Mesothelial cell of epicardium (in vitro differentiated cells): ENCODE results near the gene CDKL4. TPM values are rescaled to one million over a fixed set of nuclear protein-coding genes. Genes with fewer than 3 reads are reported as not detected.

Experiments used
- DNase-seq, 2 experiments: peaks; one replicate each; pipeline ENCODE4 v3.0.0; 2021; ENCODE audit warnings: low spot score in 2 of 2; ENCODE audit not compliant: unreplicated experiment in 2 of 2
- H3K27ac Mint-ChIP-seq: 2 replicates; pipeline ENCODE4 v1.8.0; 2021; ENCODE audit warnings: mixed read lengths
- H3K27me3 Mint-ChIP-seq: 2 replicates; pipeline ENCODE4 v1.8.0; 2021; ENCODE audit warnings: low read depth, mixed read lengths
- H3K36me3 Mint-ChIP-seq: 2 replicates; pipeline ENCODE4 v1.8.0; 2021; ENCODE audit warnings: mixed read lengths
- H3K4me1 Mint-ChIP-seq: 2 replicates; pipeline ENCODE4 v1.8.0; 2021; ENCODE audit warnings: mixed read lengths
- H3K4me3 Mint-ChIP-seq: 2 replicates; pipeline ENCODE4 v1.8.0; 2021; ENCODE audit warnings: mild to moderate bottlenecking, moderate library complexity, mixed read lengths
- H3K9me3 Mint-ChIP-seq: 2 replicates; pipeline ENCODE4 v1.8.0; 2021; ENCODE audit warnings: mixed read lengths
- total RNA-seq: library from RNA; stranded (reverse); gene quantifications from 3 replicates; pipeline ENCODE4 v1.2.1, GENCODE V29; 2021
- TF ChIP-seq, protein P1 (sequence below): fragments of 200-600 bp; sonication (generic); IDR thresholded peaks from one replicate; pipeline ENCODE4 v1.5.0; 2021; ENCODE audit warnings: antibody characterized with exemption; ENCODE audit not compliant: unreplicated experiment

The CDKL4 gene
- total RNA-seq, 1 donor from 2014 or later: 1.5 TPM

DNA sequence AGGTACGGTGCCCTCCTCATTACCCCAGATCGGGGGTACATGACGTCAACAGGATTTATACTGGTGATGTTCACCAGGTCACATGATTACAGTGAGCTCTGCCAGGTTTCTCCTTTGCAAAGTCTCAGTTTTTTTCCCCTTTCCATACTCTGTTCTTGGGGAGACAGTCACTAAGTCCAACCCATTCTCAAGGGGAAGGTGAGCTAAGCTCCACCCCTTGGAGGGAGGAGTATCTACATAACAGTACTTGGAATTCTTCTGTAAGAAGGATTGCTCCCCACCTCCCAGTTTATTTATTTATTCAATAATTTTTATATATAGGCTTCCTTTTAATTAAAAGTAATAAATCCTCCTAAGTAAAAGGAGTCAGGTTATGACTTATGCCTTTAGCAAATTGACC, 88.8 kb downstream of the CDKL4 start:
- TF ChIP-seq, protein P1, sequence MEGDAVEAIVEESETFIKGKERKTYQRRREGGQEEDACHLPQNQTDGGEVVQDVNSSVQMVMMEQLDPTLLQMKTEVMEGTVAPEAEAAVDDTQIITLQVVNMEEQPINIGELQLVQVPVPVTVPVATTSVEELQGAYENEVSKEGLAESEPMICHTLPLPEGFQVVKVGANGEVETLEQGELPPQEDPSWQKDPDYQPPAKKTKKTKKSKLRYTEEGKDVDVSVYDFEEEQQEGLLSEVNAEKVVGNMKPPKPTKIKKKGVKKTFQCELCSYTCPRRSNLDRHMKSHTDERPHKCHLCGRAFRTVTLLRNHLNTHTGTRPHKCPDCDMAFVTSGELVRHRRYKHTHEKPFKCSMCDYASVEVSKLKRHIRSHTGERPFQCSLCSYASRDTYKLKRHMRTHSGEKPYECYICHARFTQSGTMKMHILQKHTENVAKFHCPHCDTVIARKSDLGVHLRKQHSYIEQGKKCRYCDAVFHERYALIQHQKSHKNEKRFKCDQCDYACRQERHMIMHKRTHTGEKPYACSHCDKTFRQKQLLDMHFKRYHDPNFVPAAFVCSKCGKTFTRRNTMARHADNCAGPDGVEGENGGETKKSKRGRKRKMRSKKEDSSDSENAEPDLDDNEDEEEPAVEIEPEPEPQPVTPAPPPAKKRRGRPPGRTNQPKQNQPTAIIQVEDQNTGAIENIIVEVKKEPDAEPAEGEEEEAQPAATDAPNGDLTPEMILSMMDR: no peak
- Mint-ChIP-seq H3K27ac (no peak overlapping the region), H3K27me3 (no peaks in the 10 kb centered on the region), H3K36me3 (no peaks in the 10 kb centered on the region), H3K4me3 (no peak overlapping the region), H3K9me3 (no peaks in the 10 kb centered on the region), H3K4me1 (peaks cover 3% of the 10 kb centered on the region)
- DNase-seq: no peak

DNA sequence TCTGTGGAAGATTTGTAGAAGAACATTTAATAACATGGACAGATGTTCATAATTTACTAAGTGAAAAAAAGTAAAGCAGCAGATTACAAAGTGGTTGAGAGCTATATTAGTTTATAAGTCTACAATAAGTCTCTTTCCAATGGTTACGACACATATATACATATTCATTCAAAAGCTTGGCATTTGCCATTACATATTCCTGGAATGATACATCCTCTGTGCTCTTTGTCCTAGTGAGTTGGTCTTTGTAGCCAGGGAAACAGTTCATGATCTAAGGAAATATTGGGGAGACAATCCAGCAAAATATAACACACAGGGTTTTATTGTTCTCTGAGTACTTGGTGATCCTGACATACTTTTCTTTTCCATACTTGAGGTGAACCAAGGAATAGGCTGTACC, 90.5 kb downstream of the CDKL4 start:
- Mint-ChIP-seq H3K27ac (no peak overlapping the region), H3K27me3 (no peaks in the 10 kb centered on the region), H3K4me1 (peaks cover 3% of the 10 kb centered on the region), H3K9me3 (no peaks in the 10 kb centered on the region), H3K4me3 (no peak overlapping the region), H3K36me3 (no peaks in the 10 kb centered on the region)
- TF ChIP-seq, protein P1: no peak
- no peak for DNase-seq

DNA sequence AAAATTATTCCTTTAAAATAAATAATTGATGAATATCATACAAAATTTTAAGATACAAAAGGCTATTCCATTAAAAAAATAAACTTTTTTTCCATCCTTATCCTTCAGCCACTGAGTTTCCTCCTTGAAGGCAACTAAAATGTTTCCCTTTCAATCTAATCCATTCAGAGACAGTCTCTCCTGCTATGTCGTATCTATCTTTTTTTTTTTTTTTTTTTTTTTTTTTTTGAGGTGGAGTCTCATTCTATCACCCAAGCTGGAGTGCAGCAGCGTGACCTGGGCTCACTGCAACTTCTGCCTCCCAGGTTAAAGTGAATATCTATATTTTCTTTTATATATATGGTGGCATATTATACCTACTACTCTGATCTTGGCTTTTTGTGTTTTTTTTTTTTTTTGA, 91.3 kb downstream of the CDKL4 start:
- Mint-ChIP-seq H3K36me3 (no peaks in the 10 kb centered on the region), H3K27ac (no peak overlapping the region), H3K27me3 (no peaks in the 10 kb centered on the region), H3K4me1 (peaks cover 3% of the 10 kb centered on the region), H3K9me3 (no peaks in the 10 kb centered on the region), H3K4me3 (no peak overlapping the region)
- DNase-seq: no peak
- TF ChIP-seq, protein P1: no peak

DNA sequence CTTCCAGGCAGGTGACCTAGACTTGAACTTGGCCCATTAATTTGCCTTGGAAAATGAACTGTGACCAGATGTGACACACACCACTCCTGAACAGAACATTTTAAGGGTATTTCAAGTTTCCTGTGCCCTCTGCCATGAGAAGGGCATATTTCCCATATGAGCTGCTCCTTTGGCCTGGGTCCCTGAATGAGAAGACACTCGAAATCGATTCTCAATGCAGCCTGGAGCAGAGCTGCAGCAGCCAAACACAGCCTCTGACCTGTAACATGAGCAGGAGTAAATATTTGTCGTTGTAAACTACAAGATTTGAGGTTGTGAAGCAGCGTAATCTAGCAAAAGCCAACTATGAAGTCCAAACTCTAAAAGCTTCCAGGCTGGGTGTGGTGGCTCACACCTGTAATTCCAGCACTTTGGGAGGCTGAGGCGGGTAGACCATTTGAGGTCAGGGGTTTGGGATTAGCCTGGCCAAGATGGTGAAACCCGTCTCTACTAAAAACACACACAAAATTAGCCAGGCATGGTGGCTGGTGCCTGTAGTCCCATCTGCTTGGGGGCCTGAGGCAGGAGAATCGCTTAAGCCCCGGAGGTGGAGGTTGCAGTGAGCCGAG, 92.8 kb downstream of the CDKL4 start:
- Mint-ChIP-seq H3K4me3 (no peak overlapping the region), H3K27ac (no peak overlapping the region), H3K4me1 (peaks cover 3% of the 10 kb centered on the region), H3K27me3 (no peaks in the 10 kb centered on the region), H3K9me3 (no peaks in the 10 kb centered on the region), H3K36me3 (no peaks in the 10 kb centered on the region)
- TF ChIP-seq, protein P1: no peak
- no peak for DNase-seq

DNA sequence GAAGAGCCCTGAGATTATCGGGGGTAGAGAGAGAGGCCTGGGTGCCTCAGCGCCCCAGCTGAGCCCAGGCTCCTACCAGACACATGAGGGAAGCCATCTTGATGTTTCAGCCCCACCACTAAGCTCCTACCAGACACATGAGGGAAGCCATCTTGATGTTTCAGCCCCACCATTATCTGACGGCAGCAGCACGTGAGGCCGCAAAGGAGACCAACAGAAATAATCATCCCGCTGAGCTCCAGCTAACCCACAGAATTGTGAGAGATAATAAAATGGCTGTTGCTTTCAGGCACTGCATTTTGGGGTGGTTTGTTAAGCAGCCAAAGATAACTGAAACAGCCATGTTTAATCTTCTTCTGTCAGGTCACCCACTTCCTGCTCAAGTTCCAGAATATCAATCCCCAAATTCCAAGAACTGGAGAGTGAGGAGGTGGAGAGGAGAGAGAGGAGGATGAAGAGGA, 93.6 kb downstream of the CDKL4 start:
- H3K9me3 Mint-ChIP-seq: no peaks in the 10 kb centered on the region
- no peak for DNase-seq
- H3K36me3 Mint-ChIP-seq: no peaks in the 10 kb centered on the region
- H3K27ac Mint-ChIP-seq: no peak overlapping the region
- no peaks in the 10 kb centered on the region for H3K27me3 Mint-ChIP-seq
- no peak overlapping the region for H3K4me3 Mint-ChIP-seq
- H3K4me1 Mint-ChIP-seq: peaks cover 3% of the 10 kb centered on the region
- TF ChIP-seq, protein P1: no peak

DNA sequence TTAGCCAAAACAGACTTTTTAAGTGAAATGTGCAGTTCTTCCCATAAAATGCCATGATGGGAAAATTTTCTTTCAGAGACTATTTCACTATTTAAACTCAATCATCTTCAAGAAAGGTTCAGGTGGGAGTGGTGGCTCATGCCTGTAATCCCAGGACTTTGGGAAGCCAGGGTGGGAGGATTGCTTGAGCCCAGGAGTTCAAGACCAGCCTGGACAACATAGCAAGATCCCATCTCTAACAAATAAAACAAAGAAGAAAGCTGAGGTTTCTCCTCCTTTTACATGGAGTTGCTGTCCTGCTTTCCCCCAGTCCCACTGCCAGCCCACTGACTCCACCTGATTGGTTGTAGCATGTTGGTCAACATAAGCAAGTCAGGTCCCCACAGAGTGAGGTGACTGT, 97.1 kb downstream of the CDKL4 start:
- no peak overlapping the region for H3K27ac Mint-ChIP-seq
- H3K36me3 Mint-ChIP-seq: no peaks in the 10 kb centered on the region
- DNase-seq: no peak
- no peaks in the 10 kb centered on the region for H3K9me3 Mint-ChIP-seq
- TF ChIP-seq, protein P1: no peak
- H3K4me1 Mint-ChIP-seq: peaks cover 10% of the 10 kb centered on the region
- H3K27me3 Mint-ChIP-seq: no peaks in the 10 kb centered on the region
- H3K4me3 Mint-ChIP-seq: no peak overlapping the region
